ENCODE results near the gene NT5C1B. TPM values are rescaled to one million over a fixed set of nuclear protein-coding genes. Genes with fewer than 3 reads are reported as not detected.

Gene NT5C1B
- total RNA-seq, 4 donors from 2014 or later: not detected

DNA sequence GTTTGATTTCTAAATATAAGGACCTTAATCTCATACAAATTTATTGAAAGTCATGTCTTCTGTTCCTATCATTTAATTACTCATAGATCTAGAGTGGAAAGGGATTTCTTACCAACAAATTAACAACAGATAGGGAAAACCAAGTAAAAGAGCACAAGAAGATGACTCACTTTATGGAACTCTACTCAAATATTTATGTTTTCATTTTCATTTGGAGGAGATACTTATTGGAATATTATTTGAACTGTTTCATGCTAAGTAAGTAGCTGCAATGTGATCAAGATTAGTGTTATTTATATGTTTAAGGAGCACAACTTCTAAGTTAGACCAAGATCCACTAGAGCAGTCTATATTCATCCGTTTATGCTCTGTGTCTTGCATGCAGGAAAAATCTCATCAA is 1.3 kb downstream of the NT5C1B start:
- Histone ChIP-seq H3K36me3 (no peaks in the 10 kb centered on the region), H3K4me3 (no peak overlapping the region), H3K9me3 (no peaks in the 10 kb centered on the region), H3K4me1 (no peaks in the 10 kb centered on the region), H3K27me3 (no peaks in the 10 kb centered on the region), H3K27ac (no peak overlapping the region)
- intact Hi-C loops (cut with DNase I; ENCODE audit: low total_unique reads) (no loop called here), in situ Hi-C loops (cut with MboI; ENCODE audit: low pct_ligation_motif_present in 1 of 4, low pct_unique_long_range_greater_than_20kb in 1 of 4, low sequenced_read_pairs in 3 of 4) (no loop called here)
- 83 to 92% methylated on average over 1 of the region's 1 CpG for WGBS, 2 donors (ENCODE audit: low coverage in 1 of 2)
- no peak for DNase-seq
- TF ChIP-seq EP300 (IDR thresholded peaks at IDR 0.05; ENCODE audit: low read depth) (no peak), POLR2AphosphoS5 (IDR thresholded peaks at IDR 0.05) (no peak), POLR2A (IDR thresholded peaks at IDR 0.05) (no peak), CTCF (IDR thresholded peaks at IDR 0.05) (no peak)

- in situ Hi-C loops (cut with MboI; ENCODE audit: low pct_ligation_motif_present in 1 of 4, low pct_unique_long_range_greater_than_20kb in 1 of 4, low sequenced_read_pairs in 3 of 4): no loop called here
- no peaks in the 10 kb centered on the region for H3K27me3 ChIP-seq
- intact Hi-C loops (cut with DNase I; ENCODE audit: low total_unique reads): no loop called here
- no peaks in the 10 kb centered on the region for H3K4me1 ChIP-seq
- no peak overlapping the region for H3K27ac ChIP-seq
- H3K36me3 ChIP-seq: no peaks in the 10 kb centered on the region
- H3K9me3 ChIP-seq: no peaks in the 10 kb centered on the region
- TF ChIP-seq CTCF (IDR thresholded peaks at IDR 0.05) (no peak), POLR2A (IDR thresholded peaks at IDR 0.05) (no peak), EP300 (IDR thresholded peaks at IDR 0.05; ENCODE audit: low read depth) (no peak), POLR2AphosphoS5 (IDR thresholded peaks at IDR 0.05) (no peak)
- H3K4me3 ChIP-seq: no peak overlapping the region
- no peak for DNase-seq
- 88 to 89% methylated on average over 2 to 3 of the region's 3 CpGs for WGBS, 2 donors (ENCODE audit: low coverage in 1 of 2)
Observed at GRCh38 chr2:18585526-18585925, 3.8 kb downstream of the NT5C1B start.

GRCh38 chr2:18584608-18584954 is 4.8 kb downstream of the NT5C1B start:
- Histone ChIP-seq H3K27me3 (no peaks in the 10 kb centered on the region), H3K9me3 (no peaks in the 10 kb centered on the region), H3K4me3 (no peak overlapping the region), H3K27ac (no peak overlapping the region), H3K36me3 (no peaks in the 10 kb centered on the region), H3K4me1 (no peaks in the 10 kb centered on the region)
- intact Hi-C loops (cut with DNase I; ENCODE audit: low total_unique reads): no loop called here
- WGBS, 2 donors (ENCODE audit: low coverage in 1 of 2): 99% methylated on average over 32 of the region's 32 CpGs; no CpG with 5 or more reads in 1 of the 2 donors
- TF ChIP-seq CTCF (IDR thresholded peaks at IDR 0.05) (no peak), POLR2AphosphoS5 (IDR thresholded peaks at IDR 0.05) (no peak), EP300 (IDR thresholded peaks at IDR 0.05; ENCODE audit: low read depth) (no peak), POLR2A (IDR thresholded peaks at IDR 0.05) (no peak)
- in situ Hi-C loops (cut with MboI; ENCODE audit: low pct_ligation_motif_present in 1 of 4, low pct_unique_long_range_greater_than_20kb in 1 of 4, low sequenced_read_pairs in 3 of 4): no loop called here
- DNase-seq: no peak

DNA sequence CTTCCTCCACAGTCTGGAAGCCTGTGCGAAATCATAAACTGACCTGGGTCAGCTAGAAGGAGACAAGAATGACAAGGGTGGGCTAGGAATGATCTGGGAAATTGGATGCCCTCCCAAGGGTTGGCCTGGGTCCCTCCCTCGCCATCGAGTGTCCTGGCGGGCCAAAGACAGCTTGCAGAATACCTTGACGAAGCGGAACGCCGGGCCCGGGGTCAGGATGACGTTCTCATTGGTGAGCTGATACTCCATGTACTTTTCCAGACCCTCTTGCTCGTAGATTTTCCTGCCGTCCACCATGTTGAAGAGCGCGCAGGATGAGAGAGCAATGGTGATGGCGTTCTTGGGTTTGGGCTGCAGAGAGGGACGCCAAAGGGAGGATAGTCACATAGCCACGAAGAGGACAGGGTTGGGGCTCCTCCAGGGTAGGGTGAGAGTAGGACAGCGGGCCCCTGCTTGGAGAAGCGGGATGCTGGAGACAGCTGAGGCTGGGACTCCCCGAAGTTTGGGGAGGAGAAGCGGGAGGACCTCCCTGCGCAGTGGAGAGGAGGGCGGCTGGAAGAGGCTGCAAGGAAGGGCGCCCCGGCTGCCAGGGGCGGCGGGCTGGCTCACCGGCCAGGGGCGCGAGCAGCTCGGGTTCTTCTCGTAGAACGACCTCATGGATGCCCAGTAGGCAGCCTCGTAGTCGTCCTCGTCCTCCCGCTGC is 5.3 kb downstream of the NT5C1B start:
- H3K27me3 ChIP-seq: no peaks in the 10 kb centered on the region
- H3K9me3 ChIP-seq: no peaks in the 10 kb centered on the region
- 76 to 95% methylated on average over 12 to 37 of the region's 37 CpGs for WGBS, 2 donors (ENCODE audit: low coverage in 1 of 2)
- no peaks in the 10 kb centered on the region for H3K4me1 ChIP-seq
- H3K27ac ChIP-seq: no peak overlapping the region
- TF ChIP-seq EP300 (IDR thresholded peaks at IDR 0.05; ENCODE audit: low read depth) (no peak), CTCF (IDR thresholded peaks at IDR 0.05) (no peak), POLR2A (IDR thresholded peaks at IDR 0.05) (no peak), POLR2AphosphoS5 (IDR thresholded peaks at IDR 0.05) (no peak)
- in situ Hi-C loops (cut with MboI; ENCODE audit: low pct_ligation_motif_present in 1 of 4, low pct_unique_long_range_greater_than_20kb in 1 of 4, low sequenced_read_pairs in 3 of 4) (no loop called here), intact Hi-C loops (cut with DNase I; ENCODE audit: low total_unique reads) (no loop called here)
- DNase-seq: no peak
- no peaks in the 10 kb centered on the region for H3K36me3 ChIP-seq
- no peak overlapping the region for H3K4me3 ChIP-seq

Data from transverse colon (tissue), 4 donors.